ENCODE data around the gene TCP11L1. TPM values are rescaled to one million over a fixed set of nuclear protein-coding genes. Genes with fewer than 3 reads are reported as not detected.
A peak's percentile ranks its signal among the peaks of the same experiment; 100 is the strongest.
"Not testable (repeated sequence)": the region's sequence is repeated elsewhere in the genome, so short reads cannot be mapped to it uniquely, and the experiment has no call there.

Gene TCP11L1
- total and polyA plus RNA-seq, 4 experiments from 2014 or later, result 6.0 to 20.9 (median 13.4) TPM

- intact Hi-C loops (cut with micrococcal nuclease), result loop anchor here (2.0 kb wide), 1 partner anchor 148 kb away; the partner anchor contains the start of gene QSER1
- Mint-ChIP-seq H3K36me3 (peaks cover 6 to 27% of the 10 kb centered on the region in 2 donors), H3K9me3 (peaks cover 0 to 3% (median 0%) of the 10 kb centered on the region in 8 donors), H3K27me3 (peaks cover 0 to 2% of the 10 kb centered on the region in 2 donors), H3K27ac (peak overlapping the region; percentile 92 to 98 (median 95)), H3K4me1 (peaks cover 8 to 19% (median 11%) of the 10 kb centered on the region in 4 donors), H3K4me3 (peak overlapping the region; percentile 92 to 95 (median 95))
- Histone ChIP-seq H3K27me3 (ENCODE audit: insufficient read depth, low read length) (no peaks in the 10 kb centered on the region), H3K9me3 (ENCODE audit: control insufficient read depth in 1 of 2, low read length in 2 of 2) (no peaks in the 10 kb centered on the region), H3K36me3 (ENCODE audit: insufficient read depth, low read length) (no peaks in the 10 kb centered on the region), H3K4me3 (ENCODE audit: low read length in 2 of 2) (no peak overlapping the region), H3K4me1 (ENCODE audit: insufficient read depth, low read length) (peaks cover 11% of the 10 kb centered on the region), H3K27ac (ENCODE audit: low read depth, low read length) (no peak overlapping the region)
- no peak for DNase-seq
- ChIA-PET CTCF (ENCODE audit: partially characterized antibody) (interaction anchor here (0.6 to 2.6 kb wide), 3 partner anchors 12 to 26 kb away, joined by 5 to 16 read pairs (median 6); partner anchors contain the start of gene DEPDC7), POLR2A (ENCODE audit: partially characterized antibody) (interaction anchor here (2.5 to 3.8 kb wide), 2 partner anchors 25 to 148 kb away, joined by 16 to 43 read pairs; partner anchors contain the start of genes DEPDC7 and QSER1)
Measured at GRCh38 chr11:33040862-33041453, 1.6 kb downstream of the TCP11L1 start.

GRCh38 chr11:33043221-33043830 lies 4.0 kb downstream of the TCP11L1 start:
- ChIA-PET CTCF (ENCODE audit: partially characterized antibody) (interaction anchor here (0.9 to 1.6 kb wide), 4 partner anchors 22 to 87 kb away, joined by 3 to 6 read pairs (median 3); no protein-coding TSS in a partner anchor), POLR2A (ENCODE audit: partially characterized antibody) (no interaction called here)
- H3K27me3 ChIP-seq (ENCODE audit: insufficient read depth, low read length), result no peaks in the 10 kb centered on the region
- peaks cover 0 to 3% (median 0%) of the 10 kb centered on the region in 8 donors for H3K9me3 Mint-ChIP-seq
- intact Hi-C loops (cut with micrococcal nuclease), result no loop called here
- no peak overlapping the region for H3K4me3 ChIP-seq (ENCODE audit: low read length in 2 of 2)
- no peak overlapping the region for H3K27ac Mint-ChIP-seq
- no peak for DNase-seq
- peaks cover 16 to 41% of the 10 kb centered on the region in 2 donors for H3K36me3 Mint-ChIP-seq
- no peaks in the 10 kb centered on the region for H3K9me3 ChIP-seq (ENCODE audit: control insufficient read depth in 1 of 2, low read length in 2 of 2)
- no peak overlapping the region for H3K4me3 Mint-ChIP-seq
- no peak overlapping the region for H3K27ac ChIP-seq (ENCODE audit: low read depth, low read length)
- H3K36me3 ChIP-seq (ENCODE audit: insufficient read depth, low read length), result no peaks in the 10 kb centered on the region
- H3K4me1 ChIP-seq (ENCODE audit: insufficient read depth, low read length), result peaks cover 11% of the 10 kb centered on the region
- no peaks in the 10 kb centered on the region for H3K27me3 Mint-ChIP-seq
- peaks cover 9 to 19% (median 13%) of the 10 kb centered on the region in 4 donors for H3K4me1 Mint-ChIP-seq

DNA sequence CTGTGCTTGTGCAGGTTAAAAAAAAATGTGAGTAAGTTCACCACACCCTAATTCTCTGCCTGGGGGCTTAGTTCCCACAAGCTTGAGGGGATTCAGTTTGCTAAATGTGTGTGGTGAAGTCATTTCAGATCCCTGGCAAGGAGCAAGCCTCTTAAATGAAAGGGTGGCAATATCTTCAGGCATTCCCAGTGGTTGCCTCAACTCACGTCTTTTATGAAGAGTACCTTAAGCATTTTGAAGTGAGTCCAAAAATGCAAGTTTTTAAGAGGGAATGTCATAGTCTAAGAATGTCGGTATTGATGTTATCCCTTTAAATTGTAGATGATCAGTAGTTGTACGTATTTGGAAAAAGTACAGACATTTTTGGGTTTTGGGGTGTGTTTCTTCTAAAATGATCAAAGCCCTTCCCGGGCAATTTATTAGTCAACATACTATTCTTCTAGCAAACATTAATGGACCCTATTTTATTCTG lies 4.9 kb downstream of the TCP11L1 start:
- H3K36me3 Mint-ChIP-seq, result peaks cover 17 to 38% of the 10 kb centered on the region in 2 donors
- no peaks in the 10 kb centered on the region for H3K9me3 ChIP-seq (ENCODE audit: control insufficient read depth in 1 of 2, low read length in 2 of 2)
- no peak overlapping the region for H3K27ac Mint-ChIP-seq
- H3K27me3 ChIP-seq (ENCODE audit: insufficient read depth, low read length), result no peaks in the 10 kb centered on the region
- POLR2A ChIA-PET (ENCODE audit: partially characterized antibody), result no interaction called here
- no peak overlapping the region for H3K4me3 Mint-ChIP-seq
- peaks cover 0 to under 1% (median 0%) of the 10 kb centered on the region in 8 donors for H3K9me3 Mint-ChIP-seq
- no peak overlapping the region for H3K27ac ChIP-seq (ENCODE audit: low read depth, low read length)
- intact Hi-C loops (cut with micrococcal nuclease), result no loop called here
- no peak for DNase-seq
- H3K4me3 ChIP-seq (ENCODE audit: low read length in 2 of 2), result no peak overlapping the region
- CTCF ChIA-PET (ENCODE audit: partially characterized antibody), result interaction anchor here (1.2 kb wide), 1 partner anchor 86 kb away, joined by 3 read pairs; no protein-coding TSS in a partner anchor
- no peaks in the 10 kb centered on the region for H3K36me3 ChIP-seq (ENCODE audit: insufficient read depth, low read length)
- H3K4me1 Mint-ChIP-seq, result peaks cover 9 to 16% (median 12%) of the 10 kb centered on the region in 4 donors
- no peaks in the 10 kb centered on the region for H3K27me3 Mint-ChIP-seq
- peaks cover 11% of the 10 kb centered on the region for H3K4me1 ChIP-seq (ENCODE audit: insufficient read depth, low read length)

- H3K4me1 ChIP-seq (ENCODE audit: insufficient read depth, low read length), result peaks cover 4% of the 10 kb centered on the region
- Mint-ChIP-seq H3K36me3 (peaks cover 17 to 30% of the 10 kb centered on the region in 2 donors), H3K4me1 (peaks cover 4 to 10% (median 5%) of the 10 kb centered on the region in 4 donors), H3K27ac (no peak overlapping the region), H3K9me3 (no peaks in the 10 kb centered on the region), H3K27me3 (no peaks in the 10 kb centered on the region), H3K4me3 (no peak overlapping the region)
- no peaks in the 10 kb centered on the region for H3K36me3 ChIP-seq (ENCODE audit: insufficient read depth, low read length)
- no peak for DNase-seq
- intact Hi-C loops (cut with micrococcal nuclease), result no loop called here
- H3K27ac ChIP-seq (ENCODE audit: low read depth, low read length), result no peak overlapping the region
- H3K9me3 ChIP-seq (ENCODE audit: control insufficient read depth in 1 of 2, low read length in 2 of 2), result no peaks in the 10 kb centered on the region
- no peaks in the 10 kb centered on the region for H3K27me3 ChIP-seq (ENCODE audit: insufficient read depth, low read length)
- no peak overlapping the region for H3K4me3 ChIP-seq (ENCODE audit: low read length in 2 of 2)
- ChIA-PET POLR2A (ENCODE audit: partially characterized antibody) (interaction anchor here (0.6 kb wide), 2 partner anchors 34 to 38 kb away, joined by 5 to 7 read pairs; no protein-coding TSS in a partner anchor), CTCF (ENCODE audit: partially characterized antibody) (interaction anchor here (1.2 kb wide), 1 partner anchor 20 kb away, joined by 7 read pairs; no protein-coding TSS in a partner anchor)
Measured at GRCh38 chr11:33045551-33046255, 6.3 kb downstream of the TCP11L1 start.

- POLR2A ChIA-PET (ENCODE audit: partially characterized antibody); DNase-seq; H3K4me1 Mint-ChIP-seq; intact Hi-C loops (cut with micrococcal nuclease); H3K27ac ChIP-seq (ENCODE audit: low read depth, low read length); H3K36me3 ChIP-seq (ENCODE audit: insufficient read depth, low read length); H3K9me3 Mint-ChIP-seq; H3K4me3 Mint-ChIP-seq; H3K9me3 ChIP-seq (ENCODE audit: control insufficient read depth in 1 of 2, low read length in 2 of 2); H3K27me3 ChIP-seq (ENCODE audit: insufficient read depth, low read length); H3K4me1 ChIP-seq (ENCODE audit: insufficient read depth, low read length); H3K27me3 Mint-ChIP-seq; H3K4me3 ChIP-seq (ENCODE audit: low read length in 2 of 2): not testable (repeated sequence)
- CTCF ChIA-PET (ENCODE audit: partially characterized antibody), result interaction anchor here (1.7 kb wide), 1 partner anchor 17 kb away, joined by 6 read pairs; no protein-coding TSS in a partner anchor
- Mint-ChIP-seq H3K27ac (peak overlapping the region in 1 of 7 donors; percentile 57), H3K36me3 (peaks cover 18 to 28% of the 10 kb centered on the region in 2 donors)
Measured at GRCh38 chr11:33048701-33049100, 9.3 kb downstream of the TCP11L1 start.

- H3K4me1 Mint-ChIP-seq; POLR2A ChIA-PET (ENCODE audit: partially characterized antibody); H3K27ac ChIP-seq (ENCODE audit: low read depth, low read length); H3K4me3 ChIP-seq (ENCODE audit: low read length in 2 of 2); H3K27me3 Mint-ChIP-seq; intact Hi-C loops (cut with micrococcal nuclease); H3K9me3 Mint-ChIP-seq; H3K27me3 ChIP-seq (ENCODE audit: insufficient read depth, low read length); H3K4me3 Mint-ChIP-seq; H3K36me3 ChIP-seq (ENCODE audit: insufficient read depth, low read length); H3K9me3 ChIP-seq (ENCODE audit: control insufficient read depth in 1 of 2, low read length in 2 of 2); H3K4me1 ChIP-seq (ENCODE audit: insufficient read depth, low read length); DNase-seq; CTCF ChIA-PET (ENCODE audit: partially characterized antibody): not testable (repeated sequence)
- H3K36me3 Mint-ChIP-seq, result peaks cover 20 to 28% of the 10 kb centered on the region in 2 donors
- H3K27ac Mint-ChIP-seq, result peak overlapping the region in 1 of 7 donors; percentile 65
Measured at GRCh38 chr11:33049565-33050408, 10.4 kb downstream of the TCP11L1 start.
